Activated CD8-positive, alpha-beta memory T cell treated with anti-CD3 and anti-CD28 coated beads for 4 hours (primary cell): ENCODE data around the gene BAZ2B.

ENCODE experiments used
- DNase-seq, 2 donors: peaks; one replicate each; pipeline ENCODE4 v3.0.0-alpha.2; 2020; ENCODE audit warnings: low read depth in 2 of 2

BAZ2B gene

GRCh38 chr2:159322419-159322818 lies 293.9 kb downstream of the BAZ2B start:
- no peak for DNase-seq

DNA sequence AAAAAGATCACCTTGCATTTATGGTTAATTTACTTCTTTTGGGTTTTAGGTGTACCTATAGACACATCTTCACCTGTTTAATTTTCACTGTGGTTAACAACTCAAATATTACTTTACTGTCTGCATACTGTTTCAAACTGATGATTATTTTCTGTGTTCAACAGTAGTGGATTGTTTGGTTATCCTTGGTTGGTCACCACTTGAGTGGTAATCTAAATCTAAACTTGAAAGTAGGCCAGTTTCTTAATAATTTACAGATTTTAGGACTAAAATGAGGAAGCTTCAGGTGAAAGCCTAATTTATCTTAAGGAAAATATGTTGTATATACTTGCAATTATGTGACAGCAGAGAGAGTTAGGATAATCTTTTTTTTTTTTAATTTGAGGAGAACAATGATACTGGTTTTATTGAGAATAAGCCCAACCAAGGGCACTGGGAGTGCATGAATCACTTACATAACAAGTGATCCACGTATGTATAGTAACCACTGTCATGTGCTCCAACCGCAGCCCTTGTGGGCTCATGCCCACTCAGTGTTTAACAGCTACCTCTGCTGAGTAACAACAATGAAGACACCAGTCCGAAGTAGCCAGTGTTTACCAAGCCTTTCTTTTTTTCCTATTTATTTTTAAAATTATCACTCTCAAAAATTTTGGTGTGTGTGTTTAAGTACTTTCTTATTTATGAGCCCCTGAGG lies 298.8 kb downstream of the BAZ2B start:
- DNase-seq: no peak

- DNase-seq: no peak
Measured at GRCh38 chr2:159307942-159308341, 308.4 kb downstream of the BAZ2B start.

DNA sequence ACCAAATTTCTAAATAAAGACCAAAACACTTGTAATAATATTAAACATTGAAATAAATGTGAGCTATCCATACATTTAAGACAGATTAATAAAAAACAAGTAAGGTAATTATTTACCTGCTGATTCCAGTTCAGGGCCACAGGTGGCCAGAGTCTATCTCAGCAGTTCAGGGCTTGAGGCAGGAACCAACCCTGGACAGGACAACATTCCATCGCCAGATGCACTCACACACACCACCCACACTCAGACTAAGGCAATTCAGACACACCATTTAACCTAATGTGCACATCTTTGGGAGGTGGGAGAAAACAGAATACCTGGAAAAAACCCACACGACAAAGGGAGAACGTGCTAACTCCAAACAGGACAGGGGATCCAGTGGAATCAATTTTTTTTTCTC lies 315.8 kb downstream of the BAZ2B start:
- no peak for DNase-seq

- DNase-seq: no peak
Measured at GRCh38 chr2:159298967-159299366, 317.4 kb downstream of the BAZ2B start.

- DNase-seq: no peak
Measured at GRCh38 chr2:159297042-159297707, 319.2 kb downstream of the BAZ2B start.

GRCh38 chr2:159292157-159292556 lies 324.2 kb downstream of the BAZ2B start:
- DNase-seq: no peak

DNA sequence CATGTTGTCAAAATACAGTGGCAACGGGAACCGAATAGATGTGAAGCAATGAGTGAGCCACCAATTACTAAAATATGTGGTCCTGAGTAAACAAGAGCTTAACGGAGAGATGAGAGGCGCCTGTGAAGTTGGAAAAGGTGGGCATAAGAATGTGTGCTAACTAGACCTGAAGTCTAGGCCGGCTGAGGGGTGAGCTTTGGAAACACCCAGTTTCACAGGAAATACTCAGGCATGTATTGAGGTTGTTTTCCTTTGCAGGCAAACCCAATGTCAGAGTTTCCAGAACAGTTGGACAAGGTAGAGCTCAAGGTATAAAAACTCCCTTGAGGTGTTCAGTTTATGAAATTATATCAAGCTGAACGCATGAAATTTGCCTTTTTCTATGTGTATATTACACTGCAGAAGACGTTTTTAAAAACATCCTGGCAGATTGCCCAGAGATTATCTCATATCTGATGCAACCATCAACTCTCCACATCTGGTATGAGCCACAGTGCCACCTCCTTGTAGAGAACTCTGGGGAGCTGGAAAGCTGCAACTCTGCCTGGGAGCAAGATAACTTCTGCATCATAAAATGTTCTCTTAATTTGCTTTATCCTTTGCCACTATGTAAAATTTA lies 325.9 kb downstream of the BAZ2B start:
- DNase-seq: no peak

DNA sequence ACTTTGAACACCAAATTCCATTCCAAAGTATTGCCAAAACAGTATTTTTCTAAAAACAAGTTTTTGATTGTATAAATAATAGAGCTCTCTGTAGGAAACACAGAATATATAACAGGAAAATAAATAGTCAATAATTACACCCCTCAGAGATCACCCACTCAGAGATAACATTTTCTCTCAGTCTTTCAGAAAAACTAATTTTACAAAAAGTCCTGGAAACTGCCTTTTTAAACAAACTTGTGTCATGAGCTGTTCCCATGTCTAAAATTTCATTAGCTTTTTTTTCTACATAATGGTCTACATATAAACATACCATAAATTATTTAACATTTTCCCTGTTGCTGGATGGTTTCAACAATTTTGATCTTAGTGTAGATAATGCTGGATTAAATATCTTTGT lies 328.6 kb downstream of the BAZ2B start:
- DNase-seq: no peak

- peak; percentile 94 to 95 for DNase-seq
Measured at GRCh38 chr2:159286709-159287441, 329.5 kb downstream of the BAZ2B start.

GRCh38 chr2:159285929-159286708 lies 330.2 kb downstream of the BAZ2B start, which contains the start of gene WDSUB1:
Gene WDSUB1, minus strand, starts transcription at chr2:159286703. Its CDS starts 3,634 bp downstream, at chr2:159283069.
- peak in 1 of 2 donors; percentile 6 for DNase-seq

- no peak for DNase-seq
Measured at GRCh38 chr2:159285433-159285832, 330.9 kb downstream of the BAZ2B start.

- no peak for DNase-seq
Measured at GRCh38 chr2:159283529-159283928, 332.8 kb downstream of the BAZ2B start.

GRCh38 chr2:159281002-159281401 lies 335.3 kb downstream of the BAZ2B start:
- DNase-seq: no peak

- DNase-seq: no peak
Measured at GRCh38 chr2:159279700-159280099, 336.6 kb downstream of the BAZ2B start.

DNA sequence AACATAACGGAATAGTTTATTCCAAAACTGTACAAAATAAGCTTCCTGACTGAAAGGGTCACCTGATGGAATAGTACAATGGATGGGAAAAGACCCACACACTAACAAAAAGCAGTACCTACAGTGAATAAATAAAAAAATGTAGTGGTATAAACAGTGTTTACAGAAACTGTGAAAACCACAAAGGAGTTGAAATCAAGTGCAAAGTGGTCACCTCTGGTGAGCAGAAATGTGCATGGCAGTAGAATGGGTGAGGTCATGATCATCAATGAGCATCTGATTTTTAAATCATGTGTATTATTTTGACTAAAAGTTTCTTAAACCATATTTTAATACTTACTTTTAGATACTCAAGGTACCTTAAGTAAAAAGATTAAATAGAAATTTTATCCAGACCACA lies 341.2 kb downstream of the BAZ2B start:
- DNase-seq: no peak

GRCh38 chr2:159272156-159272555 lies 344.2 kb downstream of the BAZ2B start:
- no peak for DNase-seq

GRCh38 chr2:159270744-159271379 lies 345.5 kb downstream of the BAZ2B start:
- DNase-seq: no peak
